OCI-LY1 (cell line): ENCODE results near the gene NUP88.

Source experiments
- EZH2 ChIP-seq: fragments of 200-600 bp; sonication (generic), shearing (Covaris generic); IDR thresholded peaks from 2 replicates; pipeline ENCODE4 v1.8.0; 2017; ENCODE audit warnings: borderline replicate concordance, mixed run types, mild to moderate bottlenecking, antibody characterized with exemption, low read length, moderate library complexity, mixed read lengths
- TF ChIP-seq, protein P1 (sequence below): fragments of 200-600 bp; sonication (generic), shearing (Covaris generic); IDR thresholded peaks from 2 replicates; pipeline ENCODE4 v1.5.1; 2017; ENCODE audit warnings: mild to moderate bottlenecking, antibody characterized with exemption, low read length, moderate library complexity, mixed read lengths

DNA sequence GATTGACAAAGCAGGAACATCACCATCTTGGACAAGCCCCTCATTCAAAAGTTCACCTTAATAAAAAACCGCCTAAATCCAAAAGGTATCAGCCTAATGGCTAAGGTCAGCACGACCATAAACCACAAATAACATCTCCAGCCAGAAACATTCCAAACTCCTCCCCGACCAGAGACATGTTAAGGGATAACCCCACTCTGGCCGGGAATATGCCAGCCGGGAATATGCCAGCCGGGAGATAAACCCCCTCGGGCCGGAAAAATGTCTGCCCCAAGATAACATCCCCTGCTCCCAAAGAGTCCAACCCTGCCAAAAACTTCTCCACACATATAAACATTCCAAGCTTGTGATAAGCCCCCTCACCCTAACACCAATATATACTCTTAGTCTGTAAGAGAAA lies 48.0 kb upstream of the NUP88 start:
- TF ChIP-seq, protein P1, sequence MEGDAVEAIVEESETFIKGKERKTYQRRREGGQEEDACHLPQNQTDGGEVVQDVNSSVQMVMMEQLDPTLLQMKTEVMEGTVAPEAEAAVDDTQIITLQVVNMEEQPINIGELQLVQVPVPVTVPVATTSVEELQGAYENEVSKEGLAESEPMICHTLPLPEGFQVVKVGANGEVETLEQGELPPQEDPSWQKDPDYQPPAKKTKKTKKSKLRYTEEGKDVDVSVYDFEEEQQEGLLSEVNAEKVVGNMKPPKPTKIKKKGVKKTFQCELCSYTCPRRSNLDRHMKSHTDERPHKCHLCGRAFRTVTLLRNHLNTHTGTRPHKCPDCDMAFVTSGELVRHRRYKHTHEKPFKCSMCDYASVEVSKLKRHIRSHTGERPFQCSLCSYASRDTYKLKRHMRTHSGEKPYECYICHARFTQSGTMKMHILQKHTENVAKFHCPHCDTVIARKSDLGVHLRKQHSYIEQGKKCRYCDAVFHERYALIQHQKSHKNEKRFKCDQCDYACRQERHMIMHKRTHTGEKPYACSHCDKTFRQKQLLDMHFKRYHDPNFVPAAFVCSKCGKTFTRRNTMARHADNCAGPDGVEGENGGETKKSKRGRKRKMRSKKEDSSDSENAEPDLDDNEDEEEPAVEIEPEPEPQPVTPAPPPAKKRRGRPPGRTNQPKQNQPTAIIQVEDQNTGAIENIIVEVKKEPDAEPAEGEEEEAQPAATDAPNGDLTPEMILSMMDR = no peak
- no peak for TF ChIP-seq EZH2
